Thyroid gland (tissue), 4 donors: ENCODE measurements around the gene SLC11A1. TPM values are rescaled to one million over a fixed set of nuclear protein-coding genes. Genes with fewer than 3 reads are reported as not detected.

Source experiments
- DNase-seq, 2 donors: peaks; one replicate each; pipeline ENCODE4 v3.0.0-alpha.2; 2019
- H3K27ac ChIP-seq, 3 donors: fragments of 200-600 bp; sonication (generic); 1 replicate in 2 of 3; 2 replicates in 1 of 3; pipeline ENCODE4 v1.5.1; 2016 to 2019; ENCODE audit warnings: mild to moderate bottlenecking in 1 of 3, moderate library complexity in 1 of 3
- H3K27me3 ChIP-seq: fragments of 200-600 bp; sonication (generic); one replicate; pipeline ENCODE4 v1.5.1; 2019
- H3K36me3 ChIP-seq, 2 donors: fragments of 200-600 bp; sonication (generic); one replicate each; pipeline ENCODE4 v1.5.1; 2016 to 2019
- H3K4me1 ChIP-seq, 2 donors: fragments of 200-600 bp; sonication (generic); one replicate each; pipeline ENCODE4 v1.5.1; 2017 to 2019
- H3K4me3 ChIP-seq, 3 donors: fragments of 200-600 bp; sonication (generic); replicated peaks in 1 of 3; 1 replicate in 2 of 3; 2 replicates in 1 of 3; pipeline ENCODE4 v1.5.1; 2016; ENCODE audit warnings: mild to moderate bottlenecking in 1 of 3
- H3K9me3 ChIP-seq: fragments of 200-600 bp; sonication (generic); one replicate; pipeline ENCODE4 v1.5.1; 2017
- POLR2A ChIP-seq, 2 donors: fragments of 450-650 bp; IDR thresholded peaks; one replicate each; pipeline ENCODE4 v1.6.1; 2017; ENCODE audit warnings: antibody characterized with exemption in 2 of 2, mild to moderate bottlenecking in 2 of 2, moderate library complexity in 1 of 2
- WGBS, 2 donors: methylation state at CpG; one replicate each; pipeline ENCODE4 v1.1.5; 2017; 5-methylcytosine and 5-hydroxymethylcytosine counted together
- intact Hi-C: fragments of 100-400 bp; cut with DNase I; formaldehyde crosslinking; loops from one replicate; pipeline ENCODE4 v1.15.1; 2023
- total RNA-seq, 4 donors: library from RNA; depleted of rRNA; stranded (reverse); fragments of >200 nt; gene quantifications; one replicate each; pipeline ENCODE4 v1.2.3, GENCODE V29; 2016
- TF ChIP-seq, protein P1 (sequence below), 6 experiments: fragments of 200-600 bp in 3 of 6; fragments of 450-650 bp in 3 of 6; sonication (generic) in 3 of 6; IDR thresholded peaks; one replicate each; pipeline ENCODE4 v1.5.1; 2016 to 2019; ENCODE audit warnings: antibody characterized with exemption in 6 of 6, mild to moderate bottlenecking in 2 of 6, inconsistent platforms in 1 of 6, moderate library complexity in 1 of 6

Gene SLC11A1
- total RNA-seq, 4 donors from 2014 or later: 1.7 to 14.5 (median 10.1) TPM

DNA sequence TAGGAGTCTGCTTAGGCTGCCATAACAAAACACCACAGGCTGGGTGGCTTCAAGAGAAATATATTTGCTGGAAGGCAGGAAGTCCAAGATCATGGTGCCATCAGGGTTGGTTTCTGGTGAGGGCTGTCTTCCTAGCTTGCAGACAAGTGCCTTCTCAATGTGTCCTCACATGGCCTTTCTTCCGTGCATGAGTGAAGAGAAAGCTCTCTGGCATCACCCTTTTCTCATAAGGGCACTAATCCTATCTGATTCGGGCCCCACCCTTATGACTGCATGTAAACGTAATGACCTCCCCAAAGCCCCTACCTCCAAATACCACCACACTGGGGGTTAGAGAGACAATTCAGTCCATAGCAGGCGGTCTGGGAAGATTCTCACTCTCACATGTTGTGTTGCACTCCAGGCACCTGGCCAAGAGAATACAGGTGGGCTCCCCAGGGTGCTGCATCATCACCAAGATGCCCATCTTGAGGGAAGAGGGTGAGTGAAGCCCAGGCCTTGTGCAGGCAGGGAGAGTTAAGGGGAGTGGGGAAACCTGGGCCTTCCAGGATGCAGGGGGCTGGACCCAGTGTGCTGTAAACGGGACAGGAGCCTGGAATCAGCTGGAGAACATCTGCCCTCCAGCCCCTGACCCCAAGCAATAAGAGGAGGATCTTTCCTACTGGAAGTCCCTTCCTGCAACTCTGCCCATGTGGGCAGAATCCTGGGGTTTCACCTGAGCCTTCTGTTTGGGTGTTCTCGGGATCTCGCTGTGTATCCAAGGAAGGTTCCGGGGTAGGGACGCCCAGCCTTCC is 15.3 kb upstream of the SLC11A1 start:
- peak overlapping the region; percentile 94 to 100 (median 97) for H3K27ac ChIP-seq
- DNase-seq: no peak
- H3K36me3 ChIP-seq: no peaks in the 10 kb centered on the region
- H3K27me3 ChIP-seq: no peaks in the 10 kb centered on the region
- no peaks in the 10 kb centered on the region for H3K9me3 ChIP-seq
- TF ChIP-seq, protein P1, sequence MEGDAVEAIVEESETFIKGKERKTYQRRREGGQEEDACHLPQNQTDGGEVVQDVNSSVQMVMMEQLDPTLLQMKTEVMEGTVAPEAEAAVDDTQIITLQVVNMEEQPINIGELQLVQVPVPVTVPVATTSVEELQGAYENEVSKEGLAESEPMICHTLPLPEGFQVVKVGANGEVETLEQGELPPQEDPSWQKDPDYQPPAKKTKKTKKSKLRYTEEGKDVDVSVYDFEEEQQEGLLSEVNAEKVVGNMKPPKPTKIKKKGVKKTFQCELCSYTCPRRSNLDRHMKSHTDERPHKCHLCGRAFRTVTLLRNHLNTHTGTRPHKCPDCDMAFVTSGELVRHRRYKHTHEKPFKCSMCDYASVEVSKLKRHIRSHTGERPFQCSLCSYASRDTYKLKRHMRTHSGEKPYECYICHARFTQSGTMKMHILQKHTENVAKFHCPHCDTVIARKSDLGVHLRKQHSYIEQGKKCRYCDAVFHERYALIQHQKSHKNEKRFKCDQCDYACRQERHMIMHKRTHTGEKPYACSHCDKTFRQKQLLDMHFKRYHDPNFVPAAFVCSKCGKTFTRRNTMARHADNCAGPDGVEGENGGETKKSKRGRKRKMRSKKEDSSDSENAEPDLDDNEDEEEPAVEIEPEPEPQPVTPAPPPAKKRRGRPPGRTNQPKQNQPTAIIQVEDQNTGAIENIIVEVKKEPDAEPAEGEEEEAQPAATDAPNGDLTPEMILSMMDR (IDR thresholded peaks at IDR 0.05): no peak
- TF ChIP-seq POLR2A (IDR thresholded peaks at IDR 0.05): no peak
- peak overlapping the region in 1 of 3 donors; percentile 55 for H3K4me3 ChIP-seq
- H3K4me1 ChIP-seq: peaks cover 43 to 71% of the 10 kb centered on the region in 2 donors
- 89 to 92% methylated on average over 5 to 9 of the region's 9 CpGs for WGBS, 2 donors
- intact Hi-C loops: no loop called here

DNA sequence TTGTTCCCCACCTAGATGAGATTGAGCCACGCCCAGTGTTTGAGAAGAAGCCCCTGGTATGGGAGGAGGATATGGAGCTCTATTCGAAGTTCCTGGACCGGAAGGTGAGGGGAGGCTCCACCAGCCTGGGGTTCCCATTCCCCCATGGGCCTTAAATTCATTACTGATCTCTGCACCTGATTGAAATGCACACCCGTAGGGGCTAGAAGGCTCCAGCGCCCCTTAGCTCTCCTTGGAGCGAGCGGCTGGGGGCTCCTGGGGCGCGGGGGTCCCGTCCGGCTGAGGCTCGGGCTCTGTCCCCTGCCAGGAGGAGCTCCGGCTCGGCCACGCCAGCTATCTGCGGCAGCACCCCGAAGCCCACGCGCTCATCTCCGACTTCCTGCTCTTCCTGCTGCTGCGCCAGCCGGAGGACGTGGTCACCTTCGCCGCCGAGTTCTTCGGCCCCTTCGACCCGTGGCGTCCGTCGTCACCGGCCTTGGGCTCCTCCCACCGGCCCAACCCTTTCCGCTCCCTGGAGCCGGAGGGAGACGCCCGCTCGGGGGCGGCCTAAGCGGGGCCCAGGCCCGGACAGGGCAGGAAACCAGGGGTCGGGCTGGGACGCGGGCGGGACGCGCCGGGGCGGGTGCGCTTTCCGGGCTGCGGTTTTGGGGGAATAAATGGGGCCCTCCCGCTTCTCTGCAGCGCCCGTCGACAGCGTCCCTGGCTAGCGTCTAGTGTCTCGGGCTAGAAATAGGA is 14.5 kb upstream of the SLC11A1 start:
- no peaks in the 10 kb centered on the region for H3K27me3 ChIP-seq
- no peaks in the 10 kb centered on the region for H3K36me3 ChIP-seq
- H3K4me3 ChIP-seq: peak overlapping the region; percentile 19 to 55 (median 34)
- no peaks in the 10 kb centered on the region for H3K9me3 ChIP-seq
- peak; percentile 89 to 92 for DNase-seq
- H3K27ac ChIP-seq: peak overlapping the region; percentile 94 to 100 (median 97)
- TF ChIP-seq, protein P1 (IDR thresholded peaks at IDR 0.05): peak in 1 of 6 experiments; percentile 12
- peak; percentile 88 to 98 for TF ChIP-seq POLR2A (IDR thresholded peaks at IDR 0.05)
- H3K4me1 ChIP-seq: peaks cover 43 to 69% of the 10 kb centered on the region in 2 donors
- intact Hi-C loops: no loop called here
- WGBS, 2 donors: 7 to 20% methylated on average over 13 to 45 of the region's 60 CpGs

DNA sequence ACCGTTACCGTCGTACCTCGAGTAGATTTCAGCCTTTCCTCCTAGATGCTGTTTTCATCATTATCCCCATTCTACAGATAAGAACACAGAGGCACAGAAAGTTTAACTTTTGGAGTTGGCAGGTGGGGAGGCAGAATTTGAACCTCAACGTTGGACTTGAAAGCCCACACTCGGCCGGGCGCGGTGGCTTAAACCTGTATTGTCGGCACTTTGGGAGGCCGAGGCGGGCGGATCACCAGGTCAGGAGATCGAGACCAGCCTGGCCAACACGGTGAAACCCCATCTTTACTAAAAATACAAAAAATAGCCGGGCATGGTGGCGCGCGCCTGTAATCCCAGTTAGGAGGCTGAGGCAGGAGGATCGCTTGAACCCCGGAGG is 13.9 kb upstream of the SLC11A1 start:
- H3K36me3 ChIP-seq: no peaks in the 10 kb centered on the region
- intact Hi-C loops: no loop called here
- H3K4me3 ChIP-seq: peak overlapping the region; percentile 19 to 55 (median 34)
- peaks cover 43 to 66% of the 10 kb centered on the region in 2 donors for H3K4me1 ChIP-seq
- no peaks in the 10 kb centered on the region for H3K27me3 ChIP-seq
- WGBS, 2 donors: 61 to 68% methylated on average over 21 of the region's 21 CpGs
- H3K9me3 ChIP-seq: no peaks in the 10 kb centered on the region
- no peak for TF ChIP-seq POLR2A (IDR thresholded peaks at IDR 0.05)
- TF ChIP-seq, protein P1 (IDR thresholded peaks at IDR 0.05): no peak
- DNase-seq: no peak
- H3K27ac ChIP-seq: peak overlapping the region; percentile 94 to 100 (median 97)

DNA sequence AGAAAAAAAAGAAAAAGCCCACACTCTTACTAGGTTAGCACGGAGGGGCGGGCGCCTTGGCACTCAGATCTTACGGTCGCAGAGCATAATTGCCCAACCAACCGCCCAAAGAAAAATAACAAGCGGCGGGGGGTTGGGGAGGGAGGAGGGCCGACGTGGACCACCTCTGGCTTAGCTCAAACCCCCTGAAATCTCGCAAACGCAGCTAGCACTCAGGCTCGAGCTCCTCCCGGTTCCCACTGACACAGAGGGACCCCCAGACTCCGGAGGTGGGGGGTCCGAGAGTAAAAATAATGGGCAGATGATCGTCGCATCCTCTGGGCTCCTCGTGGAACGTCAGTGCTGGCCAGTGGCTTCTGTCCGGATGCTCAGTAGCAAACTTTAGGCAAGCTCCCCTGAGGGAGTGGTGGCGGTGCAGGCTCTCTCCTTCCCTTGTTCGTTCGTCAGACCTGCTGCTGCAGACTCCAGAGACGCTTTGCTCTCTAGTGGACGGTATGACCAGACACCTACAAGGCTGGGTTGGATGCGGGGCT is 13.4 kb upstream of the SLC11A1 start:
- intact Hi-C loops: no loop called here
- H3K9me3 ChIP-seq: no peaks in the 10 kb centered on the region
- no peaks in the 10 kb centered on the region for H3K27me3 ChIP-seq
- peak overlapping the region; percentile 94 to 100 (median 97) for H3K27ac ChIP-seq
- DNase-seq: peak; percentile 67 to 76
- TF ChIP-seq, protein P1 (IDR thresholded peaks at IDR 0.05): no peak
- peak in 1 of 2 donors; percentile 47 for TF ChIP-seq POLR2A (IDR thresholded peaks at IDR 0.05)
- H3K4me1 ChIP-seq: peaks cover 39 to 61% of the 10 kb centered on the region in 2 donors
- no peak overlapping the region for H3K4me3 ChIP-seq
- H3K36me3 ChIP-seq: no peaks in the 10 kb centered on the region
- WGBS, 2 donors: 12 to 34% methylated on average over 26 to 27 of the region's 27 CpGs
